ENCODE results near the gene CD99L2.
"Not testable (repeated sequence)": the region's sequence is repeated elsewhere in the genome, so short reads cannot be mapped to it uniquely, and the experiment has no call there.

The CD99L2 gene

DNA sequence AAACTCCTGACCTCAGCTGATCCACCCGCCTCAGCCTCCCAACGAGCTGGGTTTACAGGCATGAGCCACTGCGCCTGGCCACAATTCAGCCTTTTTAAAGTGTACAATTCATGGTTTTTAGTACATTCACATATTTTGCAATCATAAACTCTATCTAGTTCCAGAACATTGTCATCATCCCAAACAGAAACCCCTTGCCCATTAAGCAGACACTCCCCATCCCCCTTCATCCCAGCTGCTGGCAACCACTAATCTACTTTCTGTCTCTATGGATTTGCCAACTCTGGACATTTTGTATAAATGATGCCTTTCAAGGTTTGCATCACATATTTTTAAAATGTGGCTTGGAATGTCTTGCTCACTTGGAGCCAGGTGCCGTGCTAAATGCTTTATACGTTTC, 4.5 kb downstream of the CD99L2 start:
- DNase-seq = no peak

DNA sequence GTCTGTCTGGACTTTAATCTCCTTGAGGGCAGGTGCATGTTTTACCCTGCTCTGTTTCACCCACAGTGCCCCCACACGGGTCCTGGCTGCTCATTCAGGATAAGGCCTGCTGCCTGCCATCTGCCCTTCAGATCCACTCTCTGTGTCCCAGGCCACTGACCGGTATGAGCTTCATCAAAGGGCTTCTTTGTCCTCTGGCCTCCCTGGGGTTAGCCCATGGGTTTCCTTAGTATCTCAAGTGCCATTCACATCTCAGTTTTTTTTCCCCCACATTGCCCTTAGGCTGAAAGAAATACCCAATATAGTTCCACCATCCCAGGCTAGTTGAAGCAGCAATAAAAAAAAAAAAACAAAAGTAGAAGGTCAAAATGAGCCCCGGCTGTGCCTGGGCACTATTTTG, 9.3 kb downstream of the CD99L2 start:
- DNase-seq = no peak

DNA sequence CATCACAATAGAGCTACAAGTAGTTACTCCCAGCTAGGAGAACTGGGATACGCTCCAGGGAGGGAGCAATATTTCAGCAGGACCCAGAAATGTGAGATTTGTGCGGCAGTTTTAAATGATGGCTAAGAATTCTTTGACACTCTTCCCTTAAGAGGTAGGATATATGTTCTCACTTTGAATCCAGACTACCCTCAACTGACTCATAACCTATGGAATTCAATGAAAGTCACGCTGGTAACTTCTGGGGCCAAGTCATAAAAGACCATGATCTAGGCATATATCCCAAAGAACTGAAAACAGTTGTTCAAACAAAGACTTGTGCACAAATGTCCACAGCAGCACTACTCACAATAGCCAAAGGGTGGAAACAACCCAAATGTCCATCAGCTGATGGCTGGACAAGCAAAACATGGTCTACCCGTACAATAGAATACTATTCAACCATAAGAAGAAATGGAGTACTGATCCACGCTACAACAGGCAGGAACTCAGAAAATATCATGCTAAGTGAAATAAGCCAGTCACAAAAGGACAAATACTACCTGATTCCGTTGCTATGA, 10.5 kb downstream of the CD99L2 start:
- no peak for DNase-seq

DNA sequence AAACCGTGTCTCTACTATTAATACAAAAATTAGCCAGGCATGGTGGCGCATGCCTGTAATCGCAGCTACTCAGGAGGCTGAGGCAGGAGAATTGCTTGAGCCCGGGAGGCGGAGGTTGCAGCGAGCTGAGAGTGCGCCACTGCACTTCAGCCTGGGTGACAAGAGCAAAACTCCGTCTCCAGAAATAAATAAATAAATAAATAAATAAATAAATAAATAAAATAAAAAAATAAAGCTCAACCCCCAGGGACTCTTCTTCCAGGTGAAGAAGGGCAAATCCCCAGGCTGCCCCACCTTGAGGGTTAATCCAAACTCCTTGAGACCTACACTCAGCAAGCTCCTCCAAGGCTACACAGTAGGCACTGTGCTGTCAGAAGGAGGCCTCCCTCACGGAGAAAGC, 11.2 kb downstream of the CD99L2 start:
- DNase-seq = not testable (repeated sequence)

DNA sequence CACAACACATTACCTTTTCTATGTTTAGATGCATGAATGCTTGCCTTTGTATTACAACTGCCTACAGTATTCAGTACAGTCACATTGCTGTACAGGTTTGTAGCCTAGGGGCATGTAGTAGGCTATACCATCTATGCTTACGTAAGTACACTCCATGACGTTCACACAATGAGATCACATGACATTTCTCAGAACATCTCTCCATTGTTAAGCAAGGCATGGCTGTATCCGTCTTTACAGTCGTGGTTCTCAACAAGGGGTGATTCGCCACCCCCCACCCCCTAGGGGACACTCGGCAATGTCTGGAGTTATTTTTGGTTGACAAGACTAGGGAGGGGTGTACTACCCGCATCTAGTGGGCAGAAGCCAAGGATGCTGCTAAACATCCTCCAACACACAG, 12.1 kb downstream of the CD99L2 start:
- no peak for DNase-seq

DNA sequence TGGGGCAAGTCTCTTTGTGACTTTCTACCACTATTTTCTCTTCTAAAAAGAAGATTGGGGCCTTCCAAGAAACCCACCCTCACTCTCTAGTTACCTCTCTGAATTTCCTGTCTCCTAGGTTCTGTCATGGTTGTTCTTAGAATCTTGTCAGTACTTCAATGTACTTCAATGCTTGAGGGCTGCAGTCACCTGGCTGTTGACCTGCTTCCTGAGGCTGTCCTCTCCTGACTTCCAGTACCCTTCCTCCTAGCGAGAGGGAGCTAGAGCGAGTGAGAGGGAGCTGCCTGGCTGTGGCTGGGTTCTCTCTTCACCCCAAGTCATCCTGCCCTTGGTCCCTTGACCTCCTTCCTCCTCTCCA, 17.7 kb downstream of the CD99L2 start:
- DNase-seq = no peak

DNA sequence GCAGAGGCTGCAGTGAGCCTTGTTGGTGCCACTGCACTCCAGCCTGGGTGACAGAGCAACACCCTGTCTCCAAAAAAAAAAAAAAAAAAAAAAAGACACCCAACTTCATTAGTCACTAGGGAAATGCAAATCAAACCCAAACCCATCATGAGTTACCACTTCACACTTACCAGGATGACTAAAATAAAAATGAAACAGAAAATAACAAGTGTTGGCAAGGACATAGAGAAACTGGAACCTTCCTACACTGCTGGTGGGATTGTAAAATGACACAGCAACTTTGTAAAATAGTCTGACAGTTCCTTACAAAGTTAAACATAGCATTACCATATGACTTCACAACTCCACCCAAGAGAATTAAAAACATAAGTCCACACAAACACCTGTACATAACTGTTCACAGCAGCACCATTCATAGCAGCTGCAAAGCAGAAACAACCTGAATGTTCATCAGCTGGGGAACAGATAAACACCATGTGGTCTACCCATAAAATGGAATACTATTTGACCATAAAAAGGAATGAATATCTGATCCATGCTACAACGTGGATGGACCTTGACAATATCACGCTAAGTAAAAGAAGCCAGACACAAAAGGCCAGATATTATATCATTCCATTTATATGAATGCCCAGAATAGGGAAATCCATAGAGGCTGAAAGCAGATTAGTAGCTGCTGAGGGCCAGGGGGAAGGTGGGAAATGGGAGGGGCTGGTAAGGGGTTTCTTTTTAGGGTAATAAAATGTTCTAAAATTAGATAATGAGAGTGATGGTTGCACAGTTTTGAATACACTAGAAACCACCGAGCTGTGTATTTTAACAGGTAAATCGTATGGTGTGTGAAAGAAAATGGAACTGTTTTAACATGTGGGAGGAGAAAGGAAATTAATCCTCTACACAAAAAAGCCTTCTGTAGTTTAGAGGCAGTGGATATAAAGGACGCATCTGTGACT, 18.3 kb downstream of the CD99L2 start:
- no peak for DNase-seq

DNA sequence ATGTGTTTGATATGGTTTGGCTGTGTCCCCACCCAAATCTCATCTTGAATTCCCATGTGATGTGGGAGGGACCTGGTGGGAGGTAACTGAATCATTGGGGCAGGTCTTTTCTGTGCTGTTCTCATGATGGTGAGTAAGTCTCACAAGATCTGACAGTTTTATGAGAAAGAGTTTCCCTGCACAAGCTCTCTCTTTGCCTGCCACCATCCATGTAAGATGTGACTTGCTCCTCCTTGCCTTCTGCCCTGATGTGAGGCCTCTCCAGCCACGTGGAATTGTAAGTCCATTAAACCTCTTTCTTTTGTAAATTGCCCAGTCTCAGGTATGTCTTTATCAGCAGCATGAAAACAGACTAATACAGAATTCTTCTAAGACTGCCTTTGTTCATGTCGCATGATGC, 22.8 kb downstream of the CD99L2 start:
- not testable (repeated sequence) for DNase-seq

DNA sequence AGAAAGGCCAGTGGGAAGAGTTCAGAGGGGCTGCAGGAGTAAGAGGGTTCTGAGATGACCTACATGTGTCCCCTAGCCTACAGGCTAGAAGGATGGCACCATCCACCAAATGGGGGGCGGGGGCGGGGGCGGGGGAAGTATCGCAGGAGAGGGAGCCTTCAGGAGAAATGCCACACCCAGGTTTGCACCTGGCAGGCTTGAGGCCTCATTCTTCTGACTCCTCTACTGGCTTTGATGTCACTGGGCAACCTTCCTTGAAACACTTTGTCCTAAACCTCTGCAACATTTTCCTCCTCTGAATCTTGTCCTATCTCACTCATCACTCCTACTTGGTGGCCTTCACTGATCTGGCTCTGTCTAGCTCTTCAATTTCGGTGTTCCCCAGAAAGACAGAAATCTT, 24.0 kb downstream of the CD99L2 start:
- DNase-seq = no peak

DNA sequence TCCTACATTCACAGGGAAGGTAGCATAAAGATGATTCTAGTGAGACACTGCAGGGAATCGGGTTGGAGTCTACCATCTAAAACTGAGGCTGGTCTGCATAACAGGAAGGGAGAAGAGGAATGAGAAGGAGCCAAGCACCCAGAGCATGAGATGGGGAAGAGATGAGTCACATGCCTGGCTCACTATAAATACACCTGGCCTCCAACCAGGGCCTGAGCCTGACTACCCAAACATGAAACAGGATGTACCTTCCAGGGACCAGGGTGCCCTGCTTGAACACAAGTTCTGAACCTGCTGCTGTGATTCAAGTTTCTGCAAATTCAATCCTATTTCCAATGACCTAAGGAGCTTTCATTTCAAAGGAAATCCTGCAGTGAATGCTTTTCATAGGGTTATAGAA, 24.9 kb downstream of the CD99L2 start:
- no peak for DNase-seq

DNA sequence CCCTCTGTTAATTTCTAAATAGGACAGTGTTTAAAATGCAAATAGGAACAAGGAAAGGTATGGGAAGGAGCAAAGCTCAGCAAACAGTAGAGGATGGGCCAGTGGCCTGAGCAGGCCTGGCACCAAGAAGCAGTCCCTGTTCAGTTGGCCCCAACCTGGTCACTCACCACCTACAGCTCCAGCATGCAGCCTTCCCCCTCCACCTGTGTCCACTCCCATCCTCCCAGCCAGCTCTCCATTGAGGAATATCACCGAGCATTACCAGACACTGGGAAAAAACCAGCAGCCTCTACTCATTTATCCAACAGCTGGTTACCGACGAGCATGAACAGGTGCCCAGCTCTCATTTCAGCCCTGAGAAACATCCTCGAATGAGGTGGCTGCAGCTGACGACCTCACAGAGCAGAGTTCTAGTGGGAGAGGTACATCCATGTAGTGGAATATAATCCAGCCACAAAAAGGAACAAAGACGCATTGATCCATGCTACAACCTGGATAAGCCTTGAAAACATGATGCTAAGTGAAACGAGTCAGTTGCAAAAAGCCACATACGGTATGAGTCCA, 25.6 kb downstream of the CD99L2 start:
- DNase-seq = no peak

DNA sequence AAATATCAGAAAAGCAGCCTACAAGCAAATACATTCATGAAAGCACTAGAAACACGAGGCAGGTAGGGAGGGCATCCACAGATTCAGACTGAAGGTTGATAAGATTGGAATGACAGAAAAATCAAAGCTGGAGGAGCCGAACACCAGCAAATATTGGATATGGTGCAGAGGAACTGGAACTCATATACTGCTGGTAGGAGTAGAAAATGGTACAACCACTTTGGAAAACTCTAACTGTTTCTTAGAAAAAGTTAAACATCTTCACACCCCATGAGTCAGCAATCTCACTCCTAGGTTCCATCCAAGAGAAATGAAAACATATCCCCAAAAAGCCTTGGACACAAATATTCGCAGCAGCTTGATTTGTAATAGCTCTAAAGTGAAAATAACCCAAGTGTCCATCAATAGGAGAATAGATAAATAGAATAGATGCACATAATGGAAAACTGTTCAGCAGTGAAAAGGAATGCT, 27.1 kb downstream of the CD99L2 start:
- no peak for DNase-seq

DNA sequence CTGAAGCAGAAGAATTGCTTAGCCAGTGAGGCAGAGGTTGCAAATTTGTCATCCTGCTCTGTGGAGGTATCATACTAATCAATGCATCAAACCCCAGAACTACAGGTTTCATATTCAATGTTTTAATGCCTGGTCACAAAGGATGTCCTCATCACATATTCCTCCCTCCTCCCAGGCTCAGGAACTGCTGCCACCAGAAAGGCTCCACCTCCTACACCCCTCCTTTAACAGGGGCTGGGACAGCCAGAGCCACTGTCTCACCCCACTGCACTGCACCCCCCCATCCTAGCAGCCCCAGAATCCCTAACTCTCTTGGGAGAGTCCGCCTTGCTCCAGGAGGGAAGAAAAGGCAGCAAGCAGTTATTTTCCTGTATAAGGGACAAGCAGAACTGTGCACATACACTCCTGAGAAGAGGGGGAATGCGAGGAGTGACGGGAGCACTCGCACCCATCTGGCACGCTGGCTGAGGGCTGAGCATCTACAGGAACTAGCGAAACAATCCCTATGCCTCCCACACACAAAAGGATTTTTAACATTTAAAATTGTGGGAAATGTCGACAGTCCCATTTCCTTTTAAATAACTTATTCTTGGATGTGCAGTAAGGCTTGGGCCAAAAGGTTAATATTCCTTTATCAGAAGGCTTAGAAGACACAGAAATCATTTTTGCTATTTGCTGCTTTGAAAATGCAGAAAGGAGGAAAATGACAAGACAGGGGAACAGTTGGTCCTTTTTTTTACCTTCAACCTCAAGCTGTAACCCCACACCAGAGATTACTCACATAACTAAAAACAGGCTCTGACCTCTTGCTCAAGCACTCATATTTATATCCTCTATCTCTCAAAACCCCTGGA, 27.8 kb downstream of the CD99L2 start:
- DNase-seq = no peak

DNA sequence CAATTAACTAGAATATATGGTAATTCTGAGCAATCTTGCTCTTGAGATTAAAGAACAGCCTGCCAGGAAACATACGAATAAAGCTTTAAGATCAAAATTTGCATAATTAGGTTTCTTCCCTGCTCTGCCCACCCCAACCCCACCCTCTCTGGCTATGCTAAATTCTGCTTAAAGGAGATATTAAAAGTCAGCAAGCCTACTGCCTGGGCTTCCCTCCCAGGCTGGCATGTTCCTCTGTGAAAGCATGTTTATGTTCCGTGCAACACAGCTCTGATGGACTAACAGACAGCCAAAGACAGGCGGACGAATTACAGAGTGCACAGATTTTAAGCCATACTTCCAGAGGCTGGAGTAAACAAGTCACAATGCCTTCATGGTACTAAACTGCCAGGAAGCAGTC, 28.4 kb downstream of the CD99L2 start:
- no peak for DNase-seq

DNA sequence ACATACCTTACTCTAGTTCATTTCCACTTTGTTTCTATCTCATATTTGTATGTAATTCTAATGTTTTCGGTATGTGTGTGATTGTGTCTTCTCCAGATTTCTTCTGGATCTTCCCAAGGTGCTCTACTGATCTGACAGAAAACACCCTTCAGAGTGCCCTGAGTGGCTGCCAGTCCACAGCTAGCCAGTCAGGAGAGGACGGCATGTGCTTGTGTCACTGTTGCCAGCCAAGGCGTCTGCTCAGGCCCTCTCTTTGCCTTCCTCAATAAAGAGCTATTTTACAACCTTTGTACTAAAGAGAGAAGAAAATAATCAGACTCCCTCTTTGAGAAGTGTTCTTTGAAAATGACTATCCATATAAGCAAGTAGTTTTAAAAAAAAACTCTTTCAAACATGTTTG, 29.0 kb downstream of the CD99L2 start:
- DNase-seq = no peak

DNA sequence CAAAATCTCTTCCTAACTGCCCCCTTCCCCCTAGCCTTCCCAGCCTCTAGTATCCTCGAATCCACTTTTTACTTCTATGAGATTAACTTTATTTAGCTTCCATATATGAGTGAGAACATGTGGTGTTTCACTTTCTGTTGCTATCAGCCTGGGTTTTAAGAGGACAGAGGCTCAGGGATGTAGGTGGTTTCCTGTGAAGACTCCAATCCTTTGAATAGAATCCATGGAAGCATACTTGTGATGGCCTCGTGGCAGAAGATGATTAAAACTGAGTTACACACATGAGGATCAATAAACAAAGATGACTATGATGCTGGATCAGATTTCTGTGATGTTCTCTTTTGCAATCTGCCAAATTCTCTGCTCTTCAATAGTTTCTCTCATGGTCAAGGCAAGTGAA, 29.8 kb downstream of the CD99L2 start:
- DNase-seq = no peak

DNA sequence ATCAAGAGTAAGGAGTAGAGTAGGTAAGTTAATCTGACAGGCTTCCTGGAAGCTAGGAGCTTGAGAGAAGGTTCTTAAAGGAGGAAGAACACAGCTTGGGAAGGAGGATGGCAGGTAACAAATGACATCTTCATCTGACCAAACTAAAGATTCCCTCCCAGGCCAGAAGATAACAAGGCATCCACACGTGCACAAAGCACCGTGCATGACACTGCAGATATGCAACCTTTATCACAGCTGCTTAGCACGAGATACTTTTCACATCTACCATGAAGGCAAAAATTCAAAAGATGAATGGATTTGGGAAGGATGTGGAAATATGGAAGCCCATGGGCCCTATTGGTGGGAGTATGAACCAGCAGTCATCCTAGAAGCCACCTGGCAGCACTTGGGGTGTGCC, 34.3 kb downstream of the CD99L2 start:
- DNase-seq = no peak

DNA sequence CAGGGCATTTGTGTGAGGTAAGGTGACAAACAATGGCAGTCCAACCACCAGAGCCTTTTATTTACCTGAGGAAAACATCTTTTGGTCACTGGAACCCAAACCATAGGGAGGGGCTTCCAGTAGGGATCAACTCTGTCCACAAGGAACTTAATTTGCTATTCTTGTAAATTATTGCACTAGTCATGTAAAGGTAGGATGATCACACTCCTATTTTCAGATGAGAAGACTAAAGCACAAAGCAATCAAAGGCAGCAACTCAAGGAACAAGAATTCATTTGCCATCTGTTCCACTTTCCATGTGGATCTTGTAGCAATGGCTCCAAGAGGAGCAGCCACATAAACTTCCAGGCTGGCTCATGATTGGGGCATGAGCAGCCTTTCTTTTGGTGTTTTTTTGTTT, 35.3 kb downstream of the CD99L2 start:
- DNase-seq = no peak

DNA sequence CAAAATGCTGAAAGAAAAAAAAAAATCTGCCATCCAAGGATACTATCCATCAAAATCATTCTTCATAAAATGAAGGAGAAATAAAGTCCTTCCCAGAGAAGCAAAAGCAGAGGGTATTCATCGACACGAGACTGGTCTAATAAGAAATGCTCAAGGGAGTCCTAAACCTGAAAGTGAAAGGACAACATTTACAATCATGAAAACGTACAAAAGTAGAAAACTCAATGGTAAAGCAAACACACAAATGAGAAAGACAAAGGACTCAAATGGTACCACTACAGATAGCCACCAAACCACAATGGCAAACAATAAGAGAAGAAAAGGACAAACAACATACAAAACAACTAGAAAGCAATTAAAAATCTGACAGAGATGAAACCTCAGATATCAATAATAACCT, 41.0 kb downstream of the CD99L2 start:
- no peak for DNase-seq

DNA sequence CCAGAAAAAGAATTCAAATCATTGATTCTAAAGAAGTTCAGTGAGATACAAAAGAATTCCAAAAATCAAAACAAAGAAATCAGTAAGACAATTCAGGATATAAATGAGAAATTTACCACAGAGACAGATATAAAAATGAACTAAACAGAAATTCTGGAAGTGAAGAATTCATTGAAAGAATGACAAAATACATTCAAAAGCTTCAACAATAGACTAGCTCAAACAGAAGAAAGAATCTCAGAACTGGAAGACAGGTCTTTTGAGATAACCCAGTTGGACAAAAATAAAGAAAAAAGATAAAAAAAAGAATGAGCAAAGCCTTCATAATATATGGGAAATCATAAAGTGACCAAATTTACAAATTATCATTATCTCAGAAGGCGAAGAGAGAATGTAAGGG, 41.7 kb downstream of the CD99L2 start:
- DNase-seq = no peak

DNA sequence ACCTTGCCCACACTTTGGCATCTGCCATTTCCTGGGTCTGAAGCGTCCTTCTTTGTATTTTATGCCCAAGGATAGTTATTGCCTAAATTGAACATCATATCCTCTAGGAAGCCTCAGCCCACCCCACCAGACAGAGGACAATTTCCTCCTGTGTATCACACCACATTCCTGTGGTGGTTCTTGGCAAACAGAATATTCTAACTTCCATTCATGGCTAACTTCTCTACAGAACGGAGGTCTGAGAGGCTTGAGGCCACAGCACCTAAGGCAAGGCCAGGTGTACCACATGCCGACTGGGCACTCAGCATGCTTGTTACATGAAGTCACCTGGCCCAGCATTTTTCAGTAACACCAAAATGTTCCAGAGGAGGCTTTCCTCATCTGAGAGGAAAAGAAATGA, 42.4 kb downstream of the CD99L2 start:
- DNase-seq = no peak

DNA sequence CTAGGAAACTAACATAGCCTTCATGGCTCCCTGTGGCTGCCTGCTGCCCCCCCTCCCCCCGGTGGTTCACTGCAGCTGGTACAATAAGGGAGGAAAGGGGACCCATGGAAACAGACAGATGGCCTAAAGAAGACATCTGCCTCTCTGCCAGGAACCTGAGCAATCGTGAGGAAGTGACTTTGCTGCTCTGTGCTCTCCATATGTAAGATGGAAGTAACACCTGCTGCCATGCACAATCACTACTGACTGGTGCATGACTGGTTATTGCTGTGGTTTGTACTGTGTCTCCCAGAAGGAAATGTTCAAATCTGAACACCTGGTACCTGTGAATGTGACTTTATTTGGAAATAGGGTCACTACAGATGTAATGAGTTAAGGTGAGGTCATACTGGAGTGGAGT, 43.6 kb downstream of the CD99L2 start:
- DNase-seq = no peak

DNA sequence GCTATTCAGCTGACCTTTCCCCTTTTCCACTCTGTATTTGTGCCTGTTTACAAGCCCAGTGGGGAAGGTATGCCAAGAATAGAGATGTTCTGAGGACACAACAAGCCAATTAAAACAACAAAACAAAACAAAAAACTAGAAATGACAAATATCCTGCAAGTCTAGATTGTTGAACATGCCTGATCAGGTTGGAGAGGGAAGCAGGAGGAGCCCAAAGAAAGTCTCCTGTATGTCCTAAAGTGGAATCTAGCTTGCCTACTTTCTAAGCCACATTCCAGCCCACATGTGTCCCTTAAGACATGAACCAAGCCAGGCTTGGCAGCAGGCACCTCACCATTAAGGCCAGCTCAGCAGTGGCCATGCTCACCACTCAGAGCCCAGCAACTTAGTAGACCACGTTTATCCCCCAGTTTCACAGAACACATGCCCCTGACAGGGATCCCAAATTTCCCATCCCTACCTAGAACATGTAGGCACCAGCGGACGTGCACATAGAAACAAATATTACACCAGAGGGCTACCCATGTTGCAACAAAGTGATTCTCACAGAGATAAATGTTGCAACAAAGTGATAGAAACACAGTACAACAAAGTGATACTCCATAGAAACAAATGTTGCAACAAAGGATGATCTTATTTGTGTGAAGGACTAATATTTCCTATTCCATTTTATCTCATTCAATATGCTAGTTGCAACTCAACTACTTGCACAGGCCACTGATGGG, 48.3 kb downstream of the CD99L2 start:
- DNase-seq = no peak
